D721Med (cell line): ENCODE data around the gene FBN1.

Experiments
- DNase-seq: peaks from one replicate; pipeline ENCODE4 v3.0.0; 2011; ENCODE audit warnings: low spot score; ENCODE audit not compliant: insufficient read length
- FAIRE-seq: peaks from 2 replicates; lab custom pipeline; 2011; peaks lifted over from hg19 to GRCh38; lab: Jason Lieb, UNC
- CTCF ChIP-seq: IDR thresholded peaks from 2 replicates; pipeline ENCODE4 v1.5.1; 2012; ENCODE audit warnings: mild to moderate bottlenecking, control low read depth; ENCODE audit not compliant: insufficient read depth; ENCODE audit errors: missing control alignments

FBN1 gene

DNA sequence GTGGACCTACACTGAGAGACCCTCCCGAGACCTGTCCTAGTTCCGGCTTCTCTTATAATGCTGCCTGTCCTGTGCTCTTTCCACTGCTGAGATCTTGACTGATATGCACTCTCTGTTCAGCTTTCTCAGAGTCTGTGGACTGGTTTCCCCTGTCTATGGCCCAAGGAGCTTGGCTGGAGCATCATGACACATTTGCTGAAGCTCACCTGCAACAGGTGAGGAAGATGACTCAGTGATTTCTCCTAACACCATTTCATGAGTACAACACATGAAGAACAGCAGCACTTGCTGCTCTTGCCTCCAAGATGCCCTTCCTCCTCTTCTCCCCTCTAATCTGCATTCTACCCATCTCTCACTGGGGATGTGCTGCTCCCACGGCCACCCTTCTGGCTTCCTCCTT is 222.2 kb downstream of the FBN1 start:
- TF ChIP-seq CTCF = no peak
- FAIRE-seq = no peak
- no peak for DNase-seq

GRCh38 chr15:48422401-48422800 is 223.1 kb downstream of the FBN1 start:
- no peak for TF ChIP-seq CTCF
- DNase-seq = no peak
- FAIRE-seq = no peak

GRCh38 chr15:48421362-48421761 is 224.1 kb downstream of the FBN1 start:
- no peak for TF ChIP-seq CTCF
- FAIRE-seq = no peak
- DNase-seq = no peak

DNA sequence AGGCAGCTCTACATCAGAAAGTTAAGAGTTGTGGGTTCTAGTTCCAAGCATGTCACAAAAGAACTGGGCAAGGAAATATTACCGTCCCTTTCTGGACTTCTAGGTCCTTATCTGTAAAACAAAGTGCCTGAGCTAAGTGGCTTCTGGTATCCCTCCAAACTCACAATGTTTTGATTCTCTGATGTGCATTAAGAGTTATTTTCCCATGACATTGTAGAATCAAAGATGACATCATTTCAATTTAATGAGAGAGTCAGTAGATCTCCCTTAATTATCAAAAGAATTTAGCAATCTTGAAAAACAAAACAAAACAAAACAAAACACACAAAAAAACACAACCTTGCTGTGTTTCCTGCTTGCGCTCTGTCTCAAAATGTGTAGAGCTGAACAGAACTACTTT is 225.6 kb downstream of the FBN1 start:
- DNase-seq (no peak), FAIRE-seq (no peak)
- no peak for TF ChIP-seq CTCF

- DNase-seq = no peak
- FAIRE-seq = no peak
- TF ChIP-seq CTCF = no peak
These were observed 227.2 kb downstream of the FBN1 start for GRCh38 chr15:48418343-48418742.

DNA sequence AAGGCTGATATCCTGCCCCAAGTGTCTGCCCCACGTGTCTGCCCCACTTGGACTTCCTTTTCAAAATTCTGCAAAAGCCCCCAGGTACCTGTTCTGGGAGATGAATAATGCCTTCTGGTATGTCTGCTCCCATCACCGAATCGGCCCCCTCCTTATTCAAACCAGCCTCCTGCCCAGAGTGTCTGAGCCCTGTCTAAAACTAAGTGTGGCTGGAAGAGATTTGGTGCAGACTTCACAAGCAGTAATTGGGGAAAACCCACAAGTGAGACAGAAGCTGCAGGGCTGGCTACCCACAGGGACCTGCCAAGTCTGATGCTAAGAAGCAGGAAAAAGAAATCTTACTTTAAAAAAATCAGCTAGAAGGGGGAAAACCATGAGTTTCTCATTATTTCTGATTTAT is 229.2 kb downstream of the FBN1 start:
- DNase-seq = no peak
- FAIRE-seq = no peak
- TF ChIP-seq CTCF = no peak

DNA sequence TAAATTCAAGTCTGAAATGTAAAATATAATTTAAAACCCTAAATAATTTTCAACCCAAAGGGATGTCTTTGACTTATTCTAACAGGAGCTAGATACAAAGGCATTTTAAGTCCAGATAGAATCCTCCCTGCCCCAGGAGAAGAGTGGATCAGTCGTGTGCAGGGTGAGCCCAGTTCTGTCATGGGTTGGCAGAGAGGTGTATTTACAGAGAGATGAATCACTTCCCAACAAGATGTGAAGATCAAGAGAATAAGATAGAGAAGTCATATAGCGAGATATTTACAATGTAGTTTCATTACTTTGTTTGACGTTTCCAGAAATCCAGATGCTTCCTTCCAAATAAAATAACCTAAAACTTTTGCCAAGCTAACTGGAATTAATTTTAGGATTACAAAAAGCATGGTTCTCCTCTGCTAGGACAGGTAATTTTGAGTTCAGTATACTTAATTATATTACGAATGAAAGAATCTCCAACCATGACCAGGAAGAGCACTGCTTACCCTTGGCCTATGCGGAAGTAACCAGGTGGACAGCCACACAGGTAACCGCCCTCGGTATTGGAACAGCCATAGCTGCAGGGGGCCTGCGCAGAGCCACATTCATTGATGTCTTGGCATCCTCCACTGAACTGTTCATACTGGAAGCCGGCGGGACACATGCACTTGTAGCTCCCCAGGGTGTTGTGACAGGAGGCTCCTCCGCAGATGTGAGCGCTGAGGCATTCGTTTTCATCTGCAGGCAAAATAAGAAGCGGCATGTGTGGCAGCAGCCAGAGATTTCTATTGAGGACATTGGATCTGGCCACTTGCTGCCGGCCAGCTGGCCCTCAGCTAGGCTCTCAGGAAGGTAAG is 230.2 kb downstream of the FBN1 start:
- no peak for DNase-seq
- TF ChIP-seq CTCF = no peak
- no peak for FAIRE-seq
